ENCODE results near the gene IRS2. TPM values are rescaled to one million over a fixed set of nuclear protein-coding genes. Genes with fewer than 3 reads are reported as not detected.

Gene IRS2
- total and polyA plus RNA-seq, 2 of the 8 experiments (the other 6 are each of a cell fraction or from before 2014, with no cell fraction given), result 2.6 to 17.0 TPM

DNA sequence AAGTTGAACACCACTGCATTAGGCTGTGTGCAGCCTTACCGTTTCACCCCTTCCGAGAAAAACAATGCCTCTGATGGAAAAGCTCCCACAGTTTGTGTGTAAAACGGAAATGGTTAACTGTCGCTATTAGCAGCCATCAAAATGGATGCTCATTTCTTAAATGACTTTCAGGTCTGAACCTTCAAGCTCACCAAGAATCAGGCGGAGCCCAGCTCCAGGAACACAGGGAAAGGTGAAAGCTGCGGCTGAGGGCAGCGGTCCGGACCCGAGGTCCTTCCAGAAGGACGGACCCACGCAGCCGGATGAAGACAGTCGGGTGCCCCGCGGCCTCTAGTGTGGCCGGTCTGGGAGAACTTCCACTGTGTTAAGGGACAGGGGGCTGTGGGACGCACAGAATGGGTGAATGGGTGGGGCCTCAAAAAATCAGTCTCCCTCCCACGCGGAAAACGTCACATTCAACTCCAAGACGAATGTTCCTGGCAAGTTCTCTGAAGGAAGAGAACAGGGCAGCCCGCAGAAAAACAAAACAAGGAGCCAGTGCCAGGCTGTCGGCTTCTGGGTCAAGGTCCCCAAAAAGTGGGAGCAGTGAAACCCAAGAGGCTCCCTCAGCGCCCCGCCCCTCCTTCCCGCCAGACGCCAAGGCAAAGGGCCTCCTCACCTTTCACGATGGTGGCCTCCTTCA lies 4.9 kb downstream of the IRS2 start (continued):
- TF ChIP-seq CTCF (IDR thresholded peaks at IDR 0.05; ENCODE audit: control extremely low read depth in 1 of 3, insufficient read depth in 1 of 3, low read depth in 1 of 3, low read length in 3 of 3), result no peak
- no peak for TF ChIP-seq SIN3A (conservative IDR thresholded peaks at IDR 0.05 in 1 of 2, IDR thresholded peaks at IDR 0.05 in 1 of 2; ENCODE audit: low read depth in 1 of 2, low read length in 2 of 2)
- no peak for TF ChIP-seq SIX5 (IDR thresholded peaks at IDR 0.05; ENCODE audit: low read depth, low read length)
- no peak for TF ChIP-seq KDM5A (IDR thresholded peaks at IDR 0.05; ENCODE audit: low read length)

Data from H1 (cell line).